Pancreas (tissue), 10 donors: Measurements from ENCODE around the gene RSPH3. TPM values are rescaled to one million over a fixed set of nuclear protein-coding genes. Genes with fewer than 3 reads are reported as not detected.

Experiments
- ATAC-seq, 4 donors: fragments of 200-7000 bp; cut with Tn5 transposase; one replicate each; pipeline versions ENCODE4 v1.8.0 to v1.9.1; 2020; ENCODE audit warnings: mild to moderate bottlenecking in 4 of 4, moderate library complexity in 4 of 4
- DNase-seq, 6 donors: peaks; one replicate each; pipeline ENCODE4 v3.0.0-alpha.2; 2020
- FAIRE-seq: peaks from 2 replicates; lab custom pipeline; 2012; peaks lifted over from hg19 to GRCh38; lab: Jason Lieb, UNC
- H3K27ac ChIP-seq, 4 donors: fragments of 200-600 bp; sonication (generic); 1 replicate in 3 of 4; 2 replicates in 1 of 4; pipeline versions ENCODE4 v1.5.0 to v1.8.0; 2020
- H3K27me3 ChIP-seq, 4 donors: fragments of 200-600 bp; one replicate each; pipeline ENCODE4 v1.8.0; 2021
- H3K36me3 ChIP-seq, 3 donors: fragments of 200-600 bp; sonication (generic) in 1 of 3; one replicate each; pipeline versions ENCODE4 v1.5.0 to v1.8.0; 2020 to 2021
- H3K4me1 ChIP-seq, 3 donors: fragments of 200-600 bp; one replicate each; pipeline ENCODE4 v1.8.0; 2021
- H3K4me3 ChIP-seq, 4 donors: fragments of 200-600 bp; sonication (generic) in 2 of 4; one replicate each; pipeline versions ENCODE4 v1.5.0 to v1.8.0; 2020 to 2021
- H3K9me3 ChIP-seq, 4 donors: fragments of 200-600 bp; one replicate each; pipeline ENCODE4 v1.8.0; 2021
- WGBS, 2 donors: extraction: QIAGEN DNeasy Blood & Tissue Kit; methylation state at CpG; one replicate each; pipeline ENCODE4 v1.1.7; 2013; 5-methylcytosine and 5-hydroxymethylcytosine counted together
- intact Hi-C, 3 donors: fragments of 100-400 bp; cut with DNase I; formaldehyde crosslinking; loops; one replicate each; pipeline versions ENCODE4 v1.11.1 to v1.14.2; 2022
- polyA plus RNA-seq, 2 donors: library from polyadenylated mRNA; stranded (reverse); fragments of 200-250 nt; gene quantifications; one replicate each; pipeline ENCODE4 v1.2.3, GENCODE V29; 2013
- total RNA-seq, 6 donors: library from RNA; stranded (reverse); fragmentation: NEBNext Ultra II Directional in 4 of 6; extraction: Animal tissue kit (Norgen Biotek cat#: 25700) in 4 of 6; gene quantifications; one replicate each; pipeline versions ENCODE4 v1.2.1 to v1.2.4, GENCODE V29; 2021 to 2023
- TF ChIP-seq, protein P1 (sequence below), 4 donors: fragments of 200-600 bp; sonication (generic) in 3 of 4; IDR thresholded peaks; one replicate each; pipeline versions ENCODE4 v1.5.0 to v1.8.0; 2021; ENCODE audit warnings: antibody characterized with exemption in 4 of 4
- donor health status: healthy with polysubstance abuse.
- donor health status: DM: no; HTN: no; CAD: no; lungs with moderate emphysema.
- donor health status: DM: no; HTN: no; CAD: no.
- donor health status: control.
- donor health status: control.
- donor health status: Bipolar disorder and iron deficiency.
- donor health status: DM: yes; HTN: yes; CAD: no.
- donor health status: DM: no; HTN: no; CAD: no.
- donor health status: DM: no; HTN: no; CAD: no.
- donor health status: DM: yes; HTN: yes; CAD: no.

Gene RSPH3
- total and polyA plus RNA-seq, 8 donors: 2.1 to 8.8 (median 4.7) TPM

- Histone ChIP-seq H3K9me3 (no peaks in the 10 kb centered on the region), H3K4me1 (peaks cover 0 to 3% (median 0%) of the 10 kb centered on the region in 3 donors), H3K27me3 (peaks cover 0 to 3% (median 0%) of the 10 kb centered on the region in 4 donors), H3K4me3 (peak overlapping the region in 1 of 4 donors; percentile 19), H3K27ac (peak overlapping the region in 2 of 4 donors; percentile 10 to 42), H3K36me3 (no peaks in the 10 kb centered on the region)
- TF ChIP-seq, protein P1, sequence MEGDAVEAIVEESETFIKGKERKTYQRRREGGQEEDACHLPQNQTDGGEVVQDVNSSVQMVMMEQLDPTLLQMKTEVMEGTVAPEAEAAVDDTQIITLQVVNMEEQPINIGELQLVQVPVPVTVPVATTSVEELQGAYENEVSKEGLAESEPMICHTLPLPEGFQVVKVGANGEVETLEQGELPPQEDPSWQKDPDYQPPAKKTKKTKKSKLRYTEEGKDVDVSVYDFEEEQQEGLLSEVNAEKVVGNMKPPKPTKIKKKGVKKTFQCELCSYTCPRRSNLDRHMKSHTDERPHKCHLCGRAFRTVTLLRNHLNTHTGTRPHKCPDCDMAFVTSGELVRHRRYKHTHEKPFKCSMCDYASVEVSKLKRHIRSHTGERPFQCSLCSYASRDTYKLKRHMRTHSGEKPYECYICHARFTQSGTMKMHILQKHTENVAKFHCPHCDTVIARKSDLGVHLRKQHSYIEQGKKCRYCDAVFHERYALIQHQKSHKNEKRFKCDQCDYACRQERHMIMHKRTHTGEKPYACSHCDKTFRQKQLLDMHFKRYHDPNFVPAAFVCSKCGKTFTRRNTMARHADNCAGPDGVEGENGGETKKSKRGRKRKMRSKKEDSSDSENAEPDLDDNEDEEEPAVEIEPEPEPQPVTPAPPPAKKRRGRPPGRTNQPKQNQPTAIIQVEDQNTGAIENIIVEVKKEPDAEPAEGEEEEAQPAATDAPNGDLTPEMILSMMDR (IDR thresholded peaks at IDR 0.05): no peak
- intact Hi-C loops: loop anchor here in 2 of 3 donors (10.0 kb wide), 1 partner anchor 61 kb away; no protein-coding TSS in a partner anchor
- no peak for ATAC-seq
- 63 to 76% methylated on average over 7 of the region's 7 CpGs for WGBS, 2 donors
- no peak for FAIRE-seq
- no peak for DNase-seq
These were observed 43.9 kb upstream of the RSPH3 start for GRCh38 chr6:159043947-159044346.

DNA sequence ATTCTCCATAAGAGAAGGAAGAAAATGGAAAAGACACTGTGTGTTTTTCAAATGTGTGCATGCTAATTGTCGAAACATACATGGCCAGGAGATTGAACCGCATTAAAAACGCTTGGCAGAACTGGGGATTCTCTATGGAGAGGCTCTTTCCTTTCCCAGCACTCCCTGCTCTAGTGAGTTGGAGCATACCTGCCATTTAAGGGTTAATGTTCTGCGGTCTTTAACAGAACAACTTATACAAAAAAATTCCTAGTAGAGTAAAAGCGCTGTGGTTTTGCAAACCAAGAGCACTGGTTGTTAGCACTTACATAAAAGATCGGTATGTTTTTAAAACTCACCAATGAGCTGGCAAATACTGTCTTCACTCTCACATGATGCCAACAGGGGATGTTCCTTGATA is 43.2 kb upstream of the RSPH3 start:
- H3K36me3 ChIP-seq: no peaks in the 10 kb centered on the region
- DNase-seq (no peak), FAIRE-seq (no peak), ATAC-seq (no peak)
- H3K4me1 ChIP-seq: peaks cover 0 to 3% (median 0%) of the 10 kb centered on the region in 3 donors
- 64 to 67% methylated on average over 6 of the region's 6 CpGs for WGBS, 2 donors
- peak overlapping the region in 1 of 4 donors; percentile 19 for H3K4me3 ChIP-seq
- peak overlapping the region in 2 of 4 donors; percentile 10 to 42 for H3K27ac ChIP-seq
- intact Hi-C loops: loop anchor here in 2 of 3 donors (10.0 kb wide), 1 partner anchor 62 kb away; no protein-coding TSS in a partner anchor
- no peaks in the 10 kb centered on the region for H3K9me3 ChIP-seq
- H3K27me3 ChIP-seq: peaks cover 0 to 3% (median 0%) of the 10 kb centered on the region in 4 donors
- TF ChIP-seq, protein P1 (IDR thresholded peaks at IDR 0.05): no peak

DNA sequence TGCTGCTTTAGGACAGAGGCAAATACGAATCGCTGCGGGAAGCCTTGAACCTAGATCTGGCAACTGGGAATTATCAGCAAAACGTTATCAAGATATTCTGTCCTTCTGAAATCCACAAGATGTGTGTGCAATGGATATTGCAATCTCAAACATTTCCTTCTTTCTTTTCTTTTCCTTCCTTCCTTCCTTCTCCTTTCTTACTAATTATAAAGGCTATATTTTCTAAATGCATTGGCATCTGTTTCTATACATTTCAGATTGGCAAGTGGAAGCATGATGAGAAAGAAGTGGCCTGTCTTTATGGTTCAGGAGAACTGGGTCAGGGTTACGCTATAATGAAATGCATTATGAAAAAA is 42.8 kb upstream of the RSPH3 start:
- TF ChIP-seq, protein P1 (IDR thresholded peaks at IDR 0.05): no peak
- Histone ChIP-seq H3K27ac (peak overlapping the region in 2 of 4 donors; percentile 10 to 43), H3K4me3 (peak overlapping the region in 1 of 4 donors; percentile 19), H3K9me3 (no peaks in the 10 kb centered on the region), H3K36me3 (no peaks in the 10 kb centered on the region), H3K27me3 (peaks cover 0 to 3% (median 0%) of the 10 kb centered on the region in 4 donors), H3K4me1 (peaks cover 0 to 3% (median 0%) of the 10 kb centered on the region in 3 donors)
- no peak for ATAC-seq
- DNase-seq: no peak
- 18 to 19% methylated on average over 5 of the region's 5 CpGs for WGBS, 2 donors
- FAIRE-seq: no peak
- intact Hi-C loops: loop anchor here in 2 of 3 donors (10.0 kb wide), 1 partner anchor 62 kb away; no protein-coding TSS in a partner anchor

- DNase-seq: peak; percentile 68 to 84 (median 76)
- WGBS, 2 donors: 53 to 56% methylated on average over 14 of the region's 14 CpGs
- Histone ChIP-seq H3K9me3 (no peaks in the 10 kb centered on the region), H3K4me3 (peak overlapping the region in 1 of 4 donors; percentile 19), H3K4me1 (peaks cover 0 to 3% (median 0%) of the 10 kb centered on the region in 3 donors), H3K36me3 (no peaks in the 10 kb centered on the region), H3K27me3 (peaks cover 0 to 3% (median 0%) of the 10 kb centered on the region in 4 donors), H3K27ac (peak overlapping the region in 2 of 4 donors; percentile 40 to 43)
- FAIRE-seq: no peak
- intact Hi-C loops: loop anchor here in 2 of 3 donors (10.0 kb wide), 1 partner anchor 63 kb away; no protein-coding TSS in a partner anchor
- TF ChIP-seq, protein P1 (IDR thresholded peaks at IDR 0.05): peak; percentile 95 to 98 (median 96)
- ATAC-seq: peak; percentile 93 to 98 (median 96)
These were observed 42.2 kb upstream of the RSPH3 start for GRCh38 chr6:159042003-159042825.
